22Rv1 (cell line): Measurements from ENCODE around the gene GTF2H2C_2.
"Not testable (repeated sequence)": the region's sequence is repeated elsewhere in the genome, so short reads cannot be mapped to it uniquely, and the experiment has no call there.

Experiments used
- CTCF ChIP-seq: fragments of 450-650 bp; IDR thresholded peaks from 2 replicates; pipeline ENCODE4 v1.5.1; 2017; ENCODE audit warnings: mild to moderate bottlenecking
- ZFX ChIP-seq: fragments of 450-650 bp; IDR thresholded peaks from 2 replicates; pipeline ENCODE4 v1.6.1; 2017; ENCODE audit warnings: antibody characterized with exemption, borderline replicate concordance

GRCh38 chr5:70461984-70462383 lies 46.8 kb downstream of the GTF2H2C_2 start:
- not testable (repeated sequence) for TF ChIP-seq CTCF, ZFX
